PC-3 (cell line): Measurements from ENCODE around the gene SDHAF1. TPM values are rescaled to one million over a fixed set of nuclear protein-coding genes. Genes with fewer than 3 reads are reported as not detected.

ENCODE experiments used
- ATAC-seq: fragments of 200-7000 bp; cut with Tn5 transposase; 2 replicates; pipeline ENCODE4 v1.9.1; 2020; ENCODE audit warnings: mild to moderate bottlenecking, moderate library complexity
- BruUV-seq: library from RNA; stranded (reverse); fragments of 400-500 nt; replicated peaks from 2 replicates; lab custom pipeline; 2021; lab: Mats Ljungman, UMichigan
- CTCF ChIA-PET: fragments of 300-600 bp; sonication (Branson Sonifier 250); formaldehyde crosslinking; loops from one replicate; lab custom pipeline; 2022; ENCODE audit warnings: antibody characterized with exemption; lab: Charles Lee
- POLR2A ChIA-PET: fragments of 300-600 bp; sonication (Branson Sonifier 250); formaldehyde crosslinking; loops from one replicate; lab custom pipeline; 2022; ENCODE audit warnings: antibody characterized with exemption; ENCODE audit not compliant: unreplicated experiment; lab: Charles Lee
- DNase-seq: peaks from one replicate; pipeline ENCODE4 v3.0.0-alpha.2; 2015
- H2AFZ ChIP-seq: fragments of 300-600 bp; sonication (generic); 2 replicates; pipeline ENCODE4 v1.6.0; 2016; ENCODE audit warnings: antibody characterized with exemption, low read length
- H3F3A ChIP-seq: fragments of 300-600 bp; sonication (generic); one replicate; pipeline ENCODE4 v1.6.0; 2017; ENCODE audit warnings: antibody characterized with exemption, low read length, control low read depth, mild to moderate bottlenecking; ENCODE audit not compliant: unreplicated experiment
- H3K27ac ChIP-seq: fragments of 300-600 bp; sonication (generic); 2 replicates; pipeline ENCODE4 v1.5.1; 2016; ENCODE audit warnings: mild to moderate bottlenecking, low read length
- H3K27me3 ChIP-seq: fragments of 300-600 bp; sonication (generic); 2 replicates; pipeline ENCODE4 v1.6.1; 2016; ENCODE audit warnings: low read length, mixed read lengths
- H3K36me3 ChIP-seq: fragments of 300-600 bp; sonication (generic); 2 replicates; pipeline ENCODE4 v1.6.1; 2016; ENCODE audit warnings: low read depth, mixed run types, low read length, mixed read lengths
- H3K4me1 ChIP-seq: fragments of 300-600 bp; sonication (generic); 2 replicates; pipeline ENCODE4 v1.5.1; 2016; ENCODE audit warnings: low read length; ENCODE audit not compliant: insufficient read depth
- H3K4me2 ChIP-seq: fragments of 300-600 bp; sonication (generic); 2 replicates; pipeline ENCODE4 v1.6.0; 2016; ENCODE audit warnings: low read length
- H3K4me3 ChIP-seq: fragments of 300-600 bp; sonication (generic); 2 replicates; pipeline ENCODE4 v1.5.1; 2016; ENCODE audit warnings: mild to moderate bottlenecking, low read length, mixed read lengths
- H3K79me2 ChIP-seq: fragments of 300-600 bp; sonication (generic); 2 replicates; pipeline ENCODE4 v1.6.1; 2017; ENCODE audit warnings: low read length, mixed read lengths
- H3K9ac ChIP-seq: fragments of 300-600 bp; sonication (generic); 2 replicates; pipeline ENCODE4 v1.6.0; 2016; ENCODE audit warnings: mild to moderate bottlenecking, low read length
- H3K9me2 ChIP-seq: fragments of 300-600 bp; sonication (generic); replicated peaks from 2 replicates; pipeline ENCODE4 v1.6.1; 2016; ENCODE audit warnings: mixed run types, low read length, mixed read lengths
- H3K9me3 ChIP-seq: fragments of 300-600 bp; sonication (generic); 2 replicates; pipeline ENCODE4 v1.6.1; 2016; ENCODE audit warnings: low read length, mixed read lengths
- H4K20me1 ChIP-seq: fragments of 300-600 bp; sonication (generic); 2 replicates; pipeline ENCODE4 v1.6.1; 2016; ENCODE audit warnings: low read length, mixed read lengths
- EZH2 ChIP-seq: fragments of 300-600 bp; sonication (generic); IDR thresholded peaks from one replicate; pipeline ENCODE4 v1.6.1; 2017; ENCODE audit warnings: antibody characterized with exemption, mild to moderate bottlenecking, low read length; ENCODE audit not compliant: unreplicated experiment
- EZH2phosphoT487 ChIP-seq: fragments of 300-600 bp; sonication (generic); IDR thresholded peaks from 2 replicates; pipeline ENCODE4 v1.6.1; 2018; ENCODE audit warnings: mild to moderate bottlenecking, antibody characterized with exemption, low read length, borderline replicate concordance
- intact Hi-C: fragments of 100-400 bp; cut with micrococcal nuclease; formaldehyde crosslinking; loops from 2 replicates; pipeline ENCODE4 v1.9.0; 2023
- total RNA-seq: library from RNA; depleted of rRNA; stranded (reverse); fragments of >200 nt; gene quantifications from 2 replicates; pipeline ENCODE4 v1.2.3, GENCODE V29; 2014
- TF ChIP-seq, protein P1 (sequence below): fragments of 300-600 bp; sonication (generic); conservative IDR thresholded peaks from 2 replicates; pipeline ENCODE4 v1.5.1; 2017; ENCODE audit warnings: antibody characterized with exemption, low read depth, mild to moderate bottlenecking, low read length

Gene SDHAF1
- total RNA-seq, 1 experiment from 2014 or later = 24.5 TPM

DNA sequence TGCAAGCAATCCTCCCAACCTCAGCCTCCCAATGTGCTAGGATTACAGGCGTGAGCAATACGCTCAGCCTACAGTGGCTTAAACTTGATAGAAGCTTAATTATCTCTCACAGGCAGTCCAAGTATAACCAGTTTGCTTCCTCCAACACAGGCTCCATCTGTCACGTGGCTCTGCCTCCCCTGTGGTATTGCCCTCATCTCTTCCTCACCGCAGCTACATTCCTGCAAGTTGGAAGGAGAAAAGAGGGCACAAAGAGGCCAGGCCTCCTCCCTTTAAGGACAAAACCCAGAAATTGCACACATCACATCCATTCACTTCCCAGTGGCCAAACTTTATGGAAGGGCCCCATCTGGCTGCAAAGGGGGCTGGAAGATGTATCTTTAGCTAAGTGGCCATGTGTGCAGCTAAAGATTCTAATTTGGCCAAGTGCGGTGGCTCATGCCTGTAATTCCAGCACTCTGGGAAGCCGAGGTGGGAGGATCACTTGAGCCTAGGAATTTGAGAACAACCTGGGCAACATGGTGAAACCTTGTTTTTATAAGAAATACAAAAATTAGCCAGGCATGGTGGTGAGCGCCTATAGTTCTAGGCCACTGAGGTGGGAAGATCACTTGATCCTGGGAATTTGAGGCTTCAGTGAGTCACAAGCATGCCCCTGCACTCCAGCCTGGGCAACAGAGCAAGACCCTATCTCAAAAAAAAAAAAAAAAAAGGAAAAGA lies 3.1 kb upstream of the SDHAF1 start:
- ATAC-seq = no peak
- Histone ChIP-seq H3K36me3 (no peaks in the 10 kb centered on the region), H3K9ac (no peak overlapping the region), H3K79me2 (peaks cover 19% of the 10 kb centered on the region), H3K27me3 (no peaks in the 10 kb centered on the region), H4K20me1 (no peaks in the 10 kb centered on the region), H3K4me1 (peaks cover 7% of the 10 kb centered on the region), H3F3A (no peaks in the 10 kb centered on the region), H2AFZ (no peak overlapping the region), H3K9me2 (no peaks in the 10 kb centered on the region), H3K4me2 (no peak overlapping the region), H3K4me3 (no peak overlapping the region), H3K27ac (no peak overlapping the region), H3K9me3 (no peaks in the 10 kb centered on the region)
- no peak for DNase-seq
- ChIA-PET POLR2A (no interaction called here), CTCF (no interaction called here)
- TF ChIP-seq EZH2phosphoT487 = no peak
- TF ChIP-seq, protein P1, sequence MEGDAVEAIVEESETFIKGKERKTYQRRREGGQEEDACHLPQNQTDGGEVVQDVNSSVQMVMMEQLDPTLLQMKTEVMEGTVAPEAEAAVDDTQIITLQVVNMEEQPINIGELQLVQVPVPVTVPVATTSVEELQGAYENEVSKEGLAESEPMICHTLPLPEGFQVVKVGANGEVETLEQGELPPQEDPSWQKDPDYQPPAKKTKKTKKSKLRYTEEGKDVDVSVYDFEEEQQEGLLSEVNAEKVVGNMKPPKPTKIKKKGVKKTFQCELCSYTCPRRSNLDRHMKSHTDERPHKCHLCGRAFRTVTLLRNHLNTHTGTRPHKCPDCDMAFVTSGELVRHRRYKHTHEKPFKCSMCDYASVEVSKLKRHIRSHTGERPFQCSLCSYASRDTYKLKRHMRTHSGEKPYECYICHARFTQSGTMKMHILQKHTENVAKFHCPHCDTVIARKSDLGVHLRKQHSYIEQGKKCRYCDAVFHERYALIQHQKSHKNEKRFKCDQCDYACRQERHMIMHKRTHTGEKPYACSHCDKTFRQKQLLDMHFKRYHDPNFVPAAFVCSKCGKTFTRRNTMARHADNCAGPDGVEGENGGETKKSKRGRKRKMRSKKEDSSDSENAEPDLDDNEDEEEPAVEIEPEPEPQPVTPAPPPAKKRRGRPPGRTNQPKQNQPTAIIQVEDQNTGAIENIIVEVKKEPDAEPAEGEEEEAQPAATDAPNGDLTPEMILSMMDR = no peak
- intact Hi-C loops = no loop called here
- no TSS peak for BruUV-seq

DNA sequence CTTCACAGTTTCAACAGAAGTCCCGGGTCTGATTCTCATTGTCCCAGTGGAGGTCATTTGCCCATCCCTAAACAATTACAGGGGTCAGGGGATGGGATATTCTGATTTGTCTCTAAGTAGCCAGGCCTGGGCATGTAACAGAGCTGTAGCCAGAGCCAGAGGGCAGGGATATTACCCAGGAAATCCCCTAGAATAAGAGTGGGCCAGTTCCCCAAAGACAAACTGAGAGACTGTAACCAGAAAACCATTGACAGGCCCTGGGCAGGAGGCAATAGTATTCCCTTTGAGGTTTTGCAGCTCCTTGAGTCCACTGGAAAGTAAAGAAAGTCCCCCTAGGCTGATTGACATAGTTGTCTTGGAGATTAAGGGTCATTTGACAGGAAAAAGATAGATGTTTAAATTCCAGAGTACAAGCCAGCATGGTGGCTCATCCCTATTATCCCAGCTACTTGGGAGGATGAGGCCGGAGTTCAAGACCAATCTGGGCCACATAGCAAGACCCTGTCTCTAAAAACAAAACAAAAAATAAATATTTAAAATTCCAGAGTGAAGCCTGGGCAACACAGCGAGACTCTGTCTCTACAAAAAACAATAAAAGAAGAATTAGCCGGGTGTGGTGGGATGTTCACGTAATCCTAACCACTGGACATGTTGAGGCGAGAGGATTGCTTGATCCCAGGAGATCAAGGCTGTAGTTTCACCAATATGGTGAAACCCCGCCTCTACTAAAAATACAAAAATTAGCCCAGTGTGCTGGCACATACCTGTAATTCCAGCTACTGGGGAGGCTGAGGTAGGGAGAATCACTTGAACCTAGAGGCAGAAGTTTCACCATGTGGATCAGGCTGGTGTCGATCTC lies 1.9 kb upstream of the SDHAF1 start:
- H3K9me2 ChIP-seq = no peaks in the 10 kb centered on the region
- H3K27me3 ChIP-seq = no peaks in the 10 kb centered on the region
- TF ChIP-seq, protein P1 = no peak
- TF ChIP-seq EZH2phosphoT487 = no peak
- TF ChIP-seq EZH2 = no peak
- ChIA-PET CTCF (no interaction called here), POLR2A (no interaction called here)
- no peaks in the 10 kb centered on the region for H4K20me1 ChIP-seq
- ATAC-seq = no peak
- H3K27ac ChIP-seq = no peak overlapping the region
- intact Hi-C loops = no loop called here
- no peak overlapping the region for H3K9ac ChIP-seq
- H3K79me2 ChIP-seq = peaks cover 27% of the 10 kb centered on the region
- H3K9me3 ChIP-seq = no peaks in the 10 kb centered on the region
- no peak overlapping the region for H2AFZ ChIP-seq
- no peaks in the 10 kb centered on the region for H3F3A ChIP-seq
- peaks cover 7% of the 10 kb centered on the region for H3K4me1 ChIP-seq
- no peak overlapping the region for H3K4me3 ChIP-seq
- DNase-seq = no peak
- no peak overlapping the region for H3K4me2 ChIP-seq
- BruUV-seq = no TSS peak
- H3K36me3 ChIP-seq = no peaks in the 10 kb centered on the region; the same call in 1 of the 2 replicates
